KBM-7 (cell line): Measurements from ENCODE around the gene RAB26.

Experiments
- DNase-seq: peaks from one replicate; pipeline ENCODE4 v3.0.0-alpha.2; 2015
- in situ Hi-C: fragments of 300-500 bp; cut with MboI; formaldehyde crosslinking; loops from 2 replicates; pipeline ENCODE4 v1.14.3; 2020; ENCODE audit warnings: low sequenced_read_pairs, low pct_unique_long_range_greater_than_20kb, mixed read lengths

Gene RAB26

GRCh38 chr16:2171601-2172178 lies 23.3 kb downstream of the RAB26 start:
- DNase-seq, result no peak
- in situ Hi-C loops, result no loop called here

DNA sequence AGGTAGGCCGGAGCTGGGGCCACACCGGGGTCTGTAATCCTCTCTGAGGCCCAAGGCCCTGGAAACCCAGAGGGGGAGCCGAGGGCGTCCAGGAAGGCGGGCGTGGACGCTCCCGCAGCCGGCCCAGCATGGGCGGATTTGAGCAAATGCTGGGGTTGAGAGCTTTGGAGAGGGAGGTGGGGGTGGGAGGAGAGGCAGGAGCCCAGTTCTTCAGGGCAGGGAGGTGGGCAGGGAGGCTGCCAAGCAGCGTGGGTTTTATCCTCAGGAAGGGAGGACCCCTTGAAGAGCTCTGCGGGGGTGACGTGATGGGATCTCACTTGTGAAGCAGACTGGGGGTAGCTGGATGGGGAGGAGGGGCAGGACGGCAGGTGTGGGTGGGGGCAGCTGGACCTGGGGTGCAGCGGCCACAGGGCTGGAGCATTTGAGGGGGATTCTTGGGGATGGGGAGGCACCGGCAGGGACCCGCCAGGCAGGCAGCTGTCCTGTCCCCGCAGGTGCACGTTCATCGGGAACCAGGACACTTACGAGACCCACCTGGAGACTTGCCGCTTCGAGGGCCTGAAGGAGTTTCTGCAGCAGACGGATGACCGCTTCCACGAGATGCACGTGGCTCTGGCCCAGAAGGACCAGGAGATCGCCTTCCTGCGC lies 24.4 kb downstream of the RAB26 start:
- no peak for DNase-seq
- in situ Hi-C loops, result no loop called here

DNA sequence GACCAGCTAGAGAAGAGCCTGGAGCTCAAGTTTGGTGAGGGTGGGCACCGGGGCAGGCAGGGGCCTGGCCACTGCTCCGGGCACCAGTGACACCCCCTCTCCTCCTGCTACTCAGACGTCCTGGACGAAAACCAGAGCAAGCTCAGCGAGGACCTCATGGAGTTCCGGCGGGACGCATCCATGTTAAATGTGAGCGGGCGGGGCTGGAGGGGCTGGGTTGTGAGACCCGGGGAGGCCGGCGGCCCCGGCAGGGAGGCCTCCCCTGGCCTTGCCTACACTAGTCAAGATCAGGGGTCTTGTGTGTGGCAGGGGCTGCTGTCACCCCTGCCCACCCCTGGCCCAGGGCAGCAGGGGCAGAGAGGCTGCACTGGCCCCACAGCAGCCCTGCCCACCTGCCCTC lies 24.9 kb downstream of the RAB26 start:
- DNase-seq, result no peak
- in situ Hi-C loops, result no loop called here

DNA sequence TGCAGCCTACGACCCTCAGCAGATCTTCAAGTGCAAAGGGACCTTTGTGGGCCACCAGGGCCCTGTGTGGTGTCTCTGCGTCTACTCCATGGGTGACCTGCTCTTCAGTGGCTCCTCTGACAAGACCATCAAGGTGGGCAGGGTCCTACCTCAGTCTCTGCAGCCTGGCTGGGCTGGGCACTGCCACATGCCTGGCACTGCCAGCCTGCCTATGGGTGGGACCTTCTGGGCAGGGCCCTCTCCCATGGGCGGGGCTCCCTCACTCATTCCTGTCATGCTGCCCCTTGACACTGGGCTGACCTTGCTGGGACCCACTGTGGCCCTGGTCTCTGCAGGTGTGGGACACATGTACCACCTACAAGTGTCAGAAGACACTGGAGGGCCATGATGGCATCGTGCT lies 25.5 kb downstream of the RAB26 start:
- in situ Hi-C loops, result no loop called here
- no peak for DNase-seq

GRCh38 chr16:2174396-2175131 lies 26.1 kb downstream of the RAB26 start:
- in situ Hi-C loops, result no loop called here

GRCh38 chr16:2175454-2175853 lies 27.0 kb downstream of the RAB26 start:
- DNase-seq, result no peak
- in situ Hi-C loops, result no loop called here

More at GRCh38 chr16:2174396-2175131, 26.1 kb downstream of the RAB26 start:
- no peak for DNase-seq

- DNase-seq, result no peak
- in situ Hi-C loops, result no loop called here
Measured at GRCh38 chr16:2176047-2176446, 27.6 kb downstream of the RAB26 start.

GRCh38 chr16:2177101-2177500 lies 28.7 kb downstream of the RAB26 start:
- DNase-seq, result no peak
- in situ Hi-C loops, result no loop called here

DNA sequence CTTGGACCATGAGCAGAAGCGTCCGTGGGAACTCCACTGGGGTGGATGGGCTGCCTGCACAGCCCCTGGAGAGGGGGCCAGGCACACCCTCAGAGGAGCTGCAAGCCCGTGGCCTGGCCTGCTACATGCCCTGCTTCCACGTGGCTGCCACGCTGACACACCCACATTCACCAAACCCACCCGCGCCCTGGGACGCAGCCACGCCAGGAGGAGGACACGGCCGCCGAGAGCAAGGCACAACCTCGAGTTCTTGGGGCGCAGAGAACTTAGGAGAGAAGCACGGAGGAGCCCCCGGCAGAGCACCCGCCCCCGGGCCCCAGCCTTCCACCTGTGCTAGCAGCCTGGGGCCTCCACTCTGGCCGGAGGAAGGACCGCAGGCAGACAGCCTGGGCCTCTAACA lies 29.1 kb downstream of the RAB26 start:
- in situ Hi-C loops, result no loop called here
- no peak for DNase-seq

- DNase-seq, result no peak
- in situ Hi-C loops, result no loop called here
Measured at GRCh38 chr16:2178321-2179106, 30.1 kb downstream of the RAB26 start.

DNA sequence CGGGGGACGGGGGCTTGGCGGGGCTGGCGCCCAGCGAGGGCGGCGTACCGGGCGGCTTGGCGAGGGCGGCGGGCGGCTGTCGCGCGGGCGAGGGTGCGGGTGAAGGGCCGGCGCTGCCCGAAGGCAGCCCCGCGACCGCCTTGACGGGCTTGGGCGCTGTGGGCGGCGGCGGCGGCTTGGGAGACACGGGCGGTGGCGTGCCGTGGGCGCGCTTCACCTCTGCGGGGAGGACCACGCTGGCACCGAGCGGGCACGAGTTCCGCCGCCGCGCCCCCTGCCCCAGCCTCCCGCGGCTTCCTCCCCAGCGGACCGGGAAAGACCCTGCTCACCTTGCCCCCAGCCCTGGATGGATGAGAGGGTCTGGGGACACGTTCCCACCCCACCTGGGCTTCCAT lies 30.7 kb downstream of the RAB26 start:
- in situ Hi-C loops, result no loop called here
- DNase-seq, result no peak

GRCh38 chr16:2179576-2179975 lies 31.2 kb downstream of the RAB26 start:
- DNase-seq, result no peak
- in situ Hi-C loops, result no loop called here

- in situ Hi-C loops, result no loop called here
Measured at GRCh38 chr16:2180461-2180860, 32.0 kb downstream of the RAB26 start.

GRCh38 chr16:2180962-2181923 lies 32.8 kb downstream of the RAB26 start:
- in situ Hi-C loops, result no loop called here
- DNase-seq, result no peak

More at GRCh38 chr16:2180461-2180860, 32.0 kb downstream of the RAB26 start:
- no peak for DNase-seq

DNA sequence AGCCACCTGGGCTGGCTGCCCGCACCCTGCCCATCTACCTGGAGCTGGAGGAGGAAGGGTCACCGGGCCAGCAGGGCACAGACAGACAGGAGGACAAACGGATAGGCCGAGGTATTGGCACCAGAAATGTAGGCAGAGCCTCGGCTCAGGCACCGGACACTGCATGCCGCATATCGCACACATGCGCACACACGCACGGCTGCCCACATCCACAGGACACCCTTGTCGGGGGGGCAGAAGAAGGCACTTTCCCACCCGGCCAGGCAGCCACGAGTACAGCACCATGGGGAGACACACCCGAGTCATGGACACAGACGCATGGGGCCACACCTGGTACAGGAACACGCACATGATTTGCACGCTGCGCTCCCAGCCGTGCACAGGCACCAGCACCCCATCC lies 33.5 kb downstream of the RAB26 start:
- DNase-seq, result no peak
- in situ Hi-C loops, result no loop called here

DNA sequence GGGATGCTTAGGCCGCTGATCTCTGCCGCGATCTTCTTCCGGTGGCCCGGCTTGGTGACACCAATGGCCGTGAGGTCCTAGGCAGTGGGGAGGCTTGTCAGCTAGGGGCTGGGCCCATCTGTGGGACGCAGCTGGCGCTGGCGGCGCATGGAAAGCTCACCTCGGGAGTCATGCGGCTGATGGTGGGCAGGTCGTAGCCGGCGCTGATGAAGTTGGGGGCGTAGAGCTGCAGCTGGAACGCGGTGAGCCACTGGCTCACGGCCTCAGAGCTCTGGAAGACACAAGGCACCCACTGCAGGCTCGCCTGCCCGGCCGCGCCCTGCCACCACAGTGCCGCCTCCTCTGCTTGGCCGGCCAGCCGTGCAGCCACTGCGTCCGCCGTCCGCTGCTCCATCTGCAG lies 35.2 kb downstream of the RAB26 start:
- DNase-seq, result no peak
- in situ Hi-C loops, result no loop called here

- in situ Hi-C loops, result no loop called here
- no peak for DNase-seq
Measured at GRCh38 chr16:2184346-2184745, 35.9 kb downstream of the RAB26 start.

GRCh38 chr16:2184962-2185361 lies 36.5 kb downstream of the RAB26 start:
- DNase-seq, result no peak
- in situ Hi-C loops, result no loop called here

DNA sequence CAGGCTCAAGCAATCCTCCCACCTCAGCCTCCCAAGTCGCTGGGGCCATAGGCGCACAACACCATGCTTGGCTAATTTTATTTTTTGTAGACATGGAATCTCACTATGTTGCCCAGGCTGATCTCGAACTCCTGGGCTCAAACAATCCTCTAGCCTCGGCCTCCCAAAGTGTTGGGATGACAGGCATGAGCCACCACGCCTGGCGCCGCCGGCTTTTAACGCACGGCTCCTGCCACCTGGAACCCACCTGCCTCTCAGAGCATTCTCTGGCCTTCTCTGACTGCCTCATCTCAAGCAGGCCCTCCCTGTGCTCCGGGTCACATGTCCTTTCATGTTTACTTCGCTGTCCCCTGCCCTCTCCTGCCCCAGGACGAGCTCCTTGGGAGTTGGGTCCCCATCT lies 37.6 kb downstream of the RAB26 start:
- DNase-seq, result no peak
- in situ Hi-C loops, result no loop called here
